ENCODE data around the gene ING3.
"Not testable (repeated sequence)": the region's sequence is repeated elsewhere in the genome, so short reads cannot be mapped to it uniquely, and the experiment has no call there.

Gene ING3

DNA sequence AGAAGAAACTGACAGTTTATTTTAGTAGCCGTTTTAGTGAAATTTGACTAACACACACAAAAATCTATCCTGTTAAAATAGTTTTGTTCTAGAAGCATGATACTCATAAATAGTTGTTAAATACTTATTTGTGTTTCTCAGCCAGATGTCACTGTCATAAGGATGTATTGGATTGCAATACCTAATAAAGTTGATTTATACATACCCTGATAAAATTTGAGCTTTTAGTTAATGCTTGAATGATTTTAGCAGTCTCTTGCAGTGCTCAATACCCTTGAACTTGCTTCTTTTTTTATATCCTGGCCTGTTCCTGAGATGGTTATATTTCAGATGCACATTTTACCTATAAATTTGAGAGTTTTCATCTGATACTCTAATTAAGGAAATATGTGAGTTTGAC lies 10.1 kb downstream of the ING3 start:
- no peaks in the 10 kb centered on the region for H3K27me3 ChIP-seq (ENCODE audit: insufficient read depth, low read length)

DNA sequence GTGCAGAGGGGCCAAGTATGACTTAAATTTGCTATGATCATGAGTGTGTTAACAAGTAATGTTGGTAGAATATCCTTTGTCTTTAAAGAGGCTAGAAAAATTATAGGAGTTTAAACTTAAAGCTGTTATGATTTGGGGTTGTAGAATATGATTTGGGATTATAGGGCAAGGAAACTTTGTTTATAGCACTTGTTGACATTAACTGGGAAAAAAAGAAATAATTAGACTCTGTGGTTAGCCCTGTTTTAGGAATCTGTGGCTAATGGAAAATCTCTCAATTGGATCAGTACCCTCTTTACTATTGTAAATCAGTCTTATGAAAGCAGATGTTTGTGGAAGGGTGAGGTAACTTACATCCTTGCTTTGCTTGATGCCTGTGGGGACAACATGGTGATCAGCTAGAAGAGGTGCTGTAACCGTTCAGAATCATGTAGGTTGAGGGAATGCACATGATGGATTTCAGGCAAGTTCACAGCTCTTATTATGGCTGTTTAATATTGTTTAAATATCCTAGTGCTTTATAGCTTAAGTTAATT lies 11.1 kb downstream of the ING3 start:
- H3K4me3 ChIP-seq (ENCODE audit: low read length) = no peak overlapping the region

More for the DNA sequence above, 10.1 kb downstream of the ING3 start:
- Histone ChIP-seq H3K4me1 (ENCODE audit: insufficient read depth, low read length) (no peaks in the 10 kb centered on the region), H3K36me3 (ENCODE audit: insufficient read depth, low read length) (peaks cover 41% of the 10 kb centered on the region), H2AFZ (ENCODE audit: low read depth, low read length) (no peak overlapping the region), H3K4me3 (ENCODE audit: low read length) (no peak overlapping the region), H3K9me3 (ENCODE audit: low read length) (no peaks in the 10 kb centered on the region)

DNA sequence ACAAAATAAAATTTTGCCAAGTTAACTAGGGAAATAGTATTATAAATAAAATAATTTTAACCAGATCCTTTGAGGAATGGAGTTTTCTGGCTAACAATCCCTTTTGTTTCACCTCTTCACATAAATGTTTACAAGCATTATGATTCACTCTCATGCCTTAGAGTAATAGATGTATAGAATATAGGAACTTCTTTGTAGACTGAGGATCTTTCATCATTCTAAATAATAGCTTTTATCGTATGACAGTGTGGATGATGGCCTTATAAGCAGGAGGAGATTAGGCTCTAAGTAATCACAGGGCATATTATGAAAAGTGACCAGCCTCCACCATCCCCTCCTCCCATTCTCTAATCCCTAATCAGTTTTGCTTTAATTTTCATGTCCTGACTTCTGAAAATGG lies 13.5 kb downstream of the ING3 start:
- peaks cover 40% of the 10 kb centered on the region for H3K36me3 ChIP-seq (ENCODE audit: insufficient read depth, low read length)
- no peaks in the 10 kb centered on the region for H3K9me3 ChIP-seq (ENCODE audit: low read length)
- no peaks in the 10 kb centered on the region for H3K27me3 ChIP-seq (ENCODE audit: insufficient read depth, low read length)
- H3K4me3 ChIP-seq (ENCODE audit: low read length) = no peak overlapping the region
- H2AFZ ChIP-seq (ENCODE audit: low read depth, low read length) = no peak overlapping the region
- no peaks in the 10 kb centered on the region for H3K4me1 ChIP-seq (ENCODE audit: insufficient read depth, low read length)

More for the DNA sequence above, 11.1 kb downstream of the ING3 start:
- H2AFZ ChIP-seq (ENCODE audit: low read depth, low read length) = no peak overlapping the region
- no peaks in the 10 kb centered on the region for H3K9me3 ChIP-seq (ENCODE audit: low read length)
- H3K36me3 ChIP-seq (ENCODE audit: insufficient read depth, low read length) = peaks cover 31% of the 10 kb centered on the region
- no peaks in the 10 kb centered on the region for H3K27me3 ChIP-seq (ENCODE audit: insufficient read depth, low read length)
- no peaks in the 10 kb centered on the region for H3K4me1 ChIP-seq (ENCODE audit: insufficient read depth, low read length)

DNA sequence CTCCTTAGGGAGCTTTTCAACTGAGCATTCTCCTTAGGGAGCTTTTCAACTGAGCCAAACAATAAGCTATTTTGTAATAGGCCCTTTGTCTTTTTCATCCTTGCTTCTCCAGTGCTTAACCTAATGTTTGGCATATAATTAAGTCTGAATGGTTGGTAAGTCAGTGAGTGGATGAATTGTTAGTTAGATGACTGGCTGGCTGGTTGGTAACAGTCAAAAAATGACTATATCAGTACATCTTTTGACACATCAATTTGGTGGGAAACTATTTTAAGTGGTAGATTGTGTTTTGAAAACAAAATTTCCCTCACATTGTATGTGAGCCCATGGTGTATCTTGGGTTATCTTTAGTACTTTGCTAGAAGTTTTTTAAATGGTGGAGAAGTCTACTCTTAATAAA lies 16.4 kb downstream of the ING3 start:
- Histone ChIP-seq H3K36me3 (ENCODE audit: insufficient read depth, low read length) (peaks cover 57% of the 10 kb centered on the region), H3K4me3 (ENCODE audit: low read length) (no peak overlapping the region), H3K4me1 (ENCODE audit: insufficient read depth, low read length) (no peaks in the 10 kb centered on the region)

DNA sequence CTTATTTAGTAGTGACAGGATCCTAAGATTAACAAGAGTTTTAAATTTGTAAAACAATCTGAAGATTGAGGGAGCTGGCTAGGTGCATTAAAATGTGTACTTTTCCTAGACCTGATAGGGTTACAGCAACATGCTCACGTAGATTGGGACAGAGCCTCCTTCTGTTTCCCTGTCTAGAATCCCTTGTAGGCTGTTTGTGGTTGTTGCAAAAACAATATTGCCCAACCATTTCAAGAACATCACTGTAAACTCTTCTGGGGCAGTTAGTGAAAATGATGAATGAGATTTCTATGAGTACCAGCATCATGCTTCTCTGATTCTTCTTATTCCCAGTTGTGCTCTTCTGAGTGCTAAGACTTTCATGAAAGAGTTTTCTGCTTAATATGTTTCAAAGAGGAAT lies 23.3 kb downstream of the ING3 start:
- H3K27me3 ChIP-seq (ENCODE audit: insufficient read depth, low read length) = no peaks in the 10 kb centered on the region
- peaks cover 67% of the 10 kb centered on the region for H3K36me3 ChIP-seq (ENCODE audit: insufficient read depth, low read length)
- no peak overlapping the region for H3K4me3 ChIP-seq (ENCODE audit: low read length)
- H2AFZ ChIP-seq (ENCODE audit: low read depth, low read length) = no peak overlapping the region
- no peaks in the 10 kb centered on the region for H3K9me3 ChIP-seq (ENCODE audit: low read length)
- H3K4me1 ChIP-seq (ENCODE audit: insufficient read depth, low read length) = no peaks in the 10 kb centered on the region

More for the DNA sequence above, 16.4 kb downstream of the ING3 start:
- Histone ChIP-seq H3K27me3 (ENCODE audit: insufficient read depth, low read length) (no peaks in the 10 kb centered on the region), H3K9me3 (ENCODE audit: low read length) (no peaks in the 10 kb centered on the region), H2AFZ (ENCODE audit: low read depth, low read length) (no peak overlapping the region)

DNA sequence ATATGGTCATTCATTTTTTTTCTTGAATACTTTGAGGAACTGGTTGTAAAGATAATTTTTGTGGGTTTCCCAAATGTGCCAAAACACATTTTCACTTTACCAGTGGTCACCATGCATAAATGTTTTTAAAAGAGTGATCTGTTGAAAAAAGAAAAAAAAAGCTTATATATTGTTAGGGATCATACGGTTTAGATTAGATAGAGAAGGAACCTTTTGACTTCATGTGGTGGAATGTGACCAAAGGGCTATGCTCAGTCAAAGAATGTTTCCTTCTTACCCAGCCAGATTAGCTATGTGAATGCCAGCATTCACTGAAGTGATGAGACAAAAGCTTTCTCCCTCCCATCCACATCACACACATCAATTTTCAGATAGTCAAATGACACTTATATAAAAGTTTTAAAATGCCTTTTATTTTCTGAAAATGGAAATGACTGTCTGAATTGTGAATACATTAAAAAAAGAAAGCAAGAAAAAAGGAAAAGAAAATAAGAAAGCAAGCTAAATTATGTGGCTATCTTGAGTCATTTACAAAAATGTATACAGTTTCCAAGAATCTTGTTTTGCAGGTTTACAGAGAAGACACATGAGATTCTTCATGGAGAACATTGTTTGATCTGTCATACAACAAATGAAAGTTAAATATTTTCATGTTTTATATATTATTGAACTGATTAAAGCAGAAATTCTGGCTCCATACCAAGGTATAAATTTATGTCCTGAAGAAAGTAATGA lies 29.4 kb downstream of the ING3 start:
- no peaks in the 10 kb centered on the region for H3K27me3 ChIP-seq (ENCODE audit: insufficient read depth, low read length)
- no peaks in the 10 kb centered on the region for H3K9me3 ChIP-seq (ENCODE audit: low read length)
- peaks cover 17% of the 10 kb centered on the region for H3K36me3 ChIP-seq (ENCODE audit: insufficient read depth, low read length)
- H3K4me3 ChIP-seq (ENCODE audit: low read length) = no peak overlapping the region
- H2AFZ ChIP-seq (ENCODE audit: low read depth, low read length) = no peak overlapping the region
- H3K4me1 ChIP-seq (ENCODE audit: insufficient read depth, low read length) = peaks cover 6% of the 10 kb centered on the region

DNA sequence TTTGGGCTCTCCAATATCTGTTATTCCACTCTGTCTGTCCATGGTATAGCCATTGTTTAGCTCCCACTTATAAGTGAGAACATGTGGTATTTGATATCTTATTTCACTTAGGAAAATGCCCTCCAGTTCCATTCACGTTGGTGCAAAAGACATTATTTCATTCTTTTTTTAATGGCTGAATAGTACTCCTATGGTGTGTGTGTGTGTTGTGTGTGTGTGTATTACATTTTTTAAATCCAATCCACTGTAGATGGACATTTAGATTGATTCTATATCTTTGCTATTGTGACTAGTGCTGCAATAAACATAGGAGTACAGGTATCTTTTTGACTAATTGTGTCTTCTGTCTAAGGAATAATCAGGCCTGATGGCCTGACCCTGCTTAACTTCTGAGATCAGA lies 30.5 kb downstream of the ING3 start:
- Histone ChIP-seq H3K27me3 (ENCODE audit: insufficient read depth, low read length) (no peaks in the 10 kb centered on the region), H2AFZ (ENCODE audit: low read depth, low read length) (no peak overlapping the region), H3K4me3 (ENCODE audit: low read length) (no peak overlapping the region), H3K36me3 (ENCODE audit: insufficient read depth, low read length) (peaks cover 7% of the 10 kb centered on the region), H3K4me1 (ENCODE audit: insufficient read depth, low read length) (peaks cover 6% of the 10 kb centered on the region), H3K9me3 (ENCODE audit: low read length) (no peaks in the 10 kb centered on the region)

DNA sequence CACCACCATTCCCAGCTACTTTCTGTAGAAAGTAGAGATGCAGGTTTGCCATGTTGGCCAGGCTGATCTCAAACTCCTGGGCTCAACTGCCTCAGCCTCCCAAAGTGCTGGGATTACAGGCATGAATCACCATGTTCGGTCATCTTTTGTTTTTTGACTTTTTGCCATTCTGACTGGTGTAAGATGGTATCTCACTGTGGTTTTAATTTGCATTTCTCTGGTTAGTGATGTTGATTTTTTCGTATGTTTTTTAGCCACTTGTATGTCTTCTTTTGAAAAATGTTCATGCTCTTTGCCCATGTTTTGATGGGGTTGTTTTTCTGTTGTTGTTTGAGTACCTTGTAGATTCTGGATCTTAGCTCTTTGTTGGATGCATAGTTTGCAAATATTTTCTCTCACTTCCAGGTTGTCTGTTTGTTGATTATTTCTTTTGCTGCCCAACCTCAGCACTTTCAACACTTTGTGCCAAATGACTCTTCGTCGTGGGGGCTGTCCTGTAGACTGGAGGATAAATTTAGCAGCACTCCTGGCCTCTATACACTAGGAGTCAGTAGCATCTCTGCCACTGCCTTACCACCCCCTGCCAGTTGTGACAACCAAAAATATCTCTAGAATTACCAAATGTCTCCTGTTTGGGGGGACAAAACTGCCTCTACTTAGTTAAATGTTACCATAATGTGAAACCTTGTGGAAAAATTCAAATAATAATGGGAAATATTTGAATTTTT lies 31.5 kb downstream of the ING3 start:
- Histone ChIP-seq H3K36me3 (ENCODE audit: insufficient read depth, low read length) (no peaks in the 10 kb centered on the region), H3K4me3 (ENCODE audit: low read length) (no peak overlapping the region), H3K27me3 (ENCODE audit: insufficient read depth, low read length) (no peaks in the 10 kb centered on the region)

DNA sequence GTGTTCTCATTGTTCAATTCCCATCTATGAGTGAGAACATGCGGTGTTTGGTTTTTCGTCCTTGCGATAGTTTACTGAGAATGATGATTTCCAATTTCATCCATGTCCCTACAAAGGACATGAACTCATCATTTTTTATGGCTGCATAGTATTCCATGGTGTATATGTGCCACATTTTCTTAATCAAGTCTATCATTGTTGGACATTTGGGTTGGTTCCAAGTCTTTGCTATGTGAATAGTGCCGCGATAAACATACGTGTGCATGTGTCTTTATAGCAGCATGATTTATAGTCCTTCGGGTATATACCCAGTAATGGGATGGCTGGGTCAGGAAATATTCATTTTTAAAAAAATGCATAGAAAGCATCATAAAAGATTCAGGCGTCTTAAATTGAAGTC lies 33.0 kb downstream of the ING3 start:
- not testable (repeated sequence) for H3K27me3 ChIP-seq (ENCODE audit: insufficient read depth, low read length); H3K9me3 ChIP-seq (ENCODE audit: low read length); H3K4me1 ChIP-seq (ENCODE audit: insufficient read depth, low read length); H3K4me3 ChIP-seq (ENCODE audit: low read length); H2AFZ ChIP-seq (ENCODE audit: low read depth, low read length); H3K36me3 ChIP-seq (ENCODE audit: insufficient read depth, low read length)

More for the DNA sequence above, 31.5 kb downstream of the ING3 start:
- no peaks in the 10 kb centered on the region for H3K9me3 ChIP-seq (ENCODE audit: low read length)
- no peak overlapping the region for H2AFZ ChIP-seq (ENCODE audit: low read depth, low read length)
- peaks cover 6% of the 10 kb centered on the region for H3K4me1 ChIP-seq (ENCODE audit: insufficient read depth, low read length)

DNA sequence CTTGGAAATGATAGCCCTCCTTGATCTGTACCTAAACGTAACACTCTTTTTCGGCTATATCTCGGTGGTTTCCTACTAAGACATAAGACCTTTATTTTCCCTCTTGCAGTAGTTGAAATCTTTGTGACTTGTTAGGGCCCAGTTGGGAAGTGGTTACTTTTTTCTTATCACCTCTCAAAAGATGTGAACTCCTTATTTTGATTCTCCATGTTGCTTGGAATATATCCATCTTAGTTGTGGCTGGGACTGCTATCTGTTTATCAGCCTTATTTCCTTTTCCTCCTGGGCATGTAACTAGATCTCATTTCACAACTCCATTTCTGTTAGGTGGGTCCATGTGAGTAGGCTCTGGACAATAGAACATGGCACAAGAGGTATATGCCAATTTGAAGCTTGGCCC lies 33.8 kb downstream of the ING3 start:
- Histone ChIP-seq H3K4me3 (ENCODE audit: low read length) (no peak overlapping the region), H3K4me1 (ENCODE audit: insufficient read depth, low read length) (peaks cover 6% of the 10 kb centered on the region), H3K36me3 (ENCODE audit: insufficient read depth, low read length) (no peaks in the 10 kb centered on the region), H3K27me3 (ENCODE audit: insufficient read depth, low read length) (no peaks in the 10 kb centered on the region), H3K9me3 (ENCODE audit: low read length) (no peaks in the 10 kb centered on the region), H2AFZ (ENCODE audit: low read depth, low read length) (no peak overlapping the region)

DNA sequence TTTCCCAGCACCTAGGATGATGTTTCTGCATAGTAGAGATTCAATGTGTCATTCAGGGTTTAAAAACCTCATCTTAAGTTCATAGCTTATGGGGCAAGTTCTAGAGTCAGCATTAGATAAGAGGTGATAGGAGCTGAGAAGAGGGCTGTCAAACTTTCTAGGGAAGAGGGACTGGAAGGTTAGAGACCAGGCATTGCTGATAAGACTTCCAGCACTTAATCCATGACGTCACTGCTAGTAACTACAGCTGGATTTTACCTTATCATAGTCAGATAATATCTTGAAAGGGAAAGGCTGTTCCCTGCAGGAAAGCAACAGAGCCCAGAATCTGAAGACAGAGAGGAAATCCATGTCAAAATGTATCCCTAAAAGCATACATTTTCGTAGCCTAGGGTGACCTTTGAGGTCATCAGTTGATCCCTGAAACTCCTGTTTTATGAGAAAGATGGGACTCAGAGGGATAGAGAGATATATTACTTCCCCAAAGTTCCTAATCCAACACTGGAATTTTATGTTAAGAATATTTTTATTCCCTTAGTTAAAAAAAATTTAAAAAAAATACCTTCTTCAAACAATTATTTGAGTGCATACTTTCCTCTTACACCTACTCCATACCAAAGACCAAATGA lies 34.7 kb downstream of the ING3 start:
- Histone ChIP-seq H3K4me3 (ENCODE audit: low read length) (no peak overlapping the region), H3K36me3 (ENCODE audit: insufficient read depth, low read length) (no peaks in the 10 kb centered on the region), H2AFZ (ENCODE audit: low read depth, low read length) (no peak overlapping the region), H3K9me3 (ENCODE audit: low read length) (no peaks in the 10 kb centered on the region), H3K4me1 (ENCODE audit: insufficient read depth, low read length) (no peaks in the 10 kb centered on the region), H3K27me3 (ENCODE audit: insufficient read depth, low read length) (no peaks in the 10 kb centered on the region)

DNA sequence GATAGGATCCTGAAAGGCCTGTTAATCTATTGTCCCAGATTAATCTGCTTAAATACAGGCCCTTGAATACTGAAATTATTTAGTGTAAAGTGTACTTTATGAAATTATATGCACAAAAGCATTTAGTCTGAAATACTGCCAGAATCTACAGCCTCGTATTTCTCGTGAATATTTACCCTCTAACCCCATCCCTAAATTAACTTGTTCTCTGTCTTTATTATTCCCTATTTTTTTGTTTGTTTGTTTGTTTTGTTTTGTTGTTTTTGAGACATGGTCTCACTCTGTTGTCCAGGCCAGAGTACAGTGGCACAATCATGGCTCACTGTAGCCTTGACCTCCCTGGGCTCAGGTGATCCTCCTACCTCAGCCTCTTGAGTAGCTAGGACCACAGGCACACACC lies 35.3 kb downstream of the ING3 start:
- Histone ChIP-seq H3K9me3 (ENCODE audit: low read length) (no peaks in the 10 kb centered on the region), H3K36me3 (ENCODE audit: insufficient read depth, low read length) (no peaks in the 10 kb centered on the region), H3K4me1 (ENCODE audit: insufficient read depth, low read length) (no peaks in the 10 kb centered on the region), H3K27me3 (ENCODE audit: insufficient read depth, low read length) (no peaks in the 10 kb centered on the region), H2AFZ (ENCODE audit: low read depth, low read length) (no peak overlapping the region), H3K4me3 (ENCODE audit: low read length) (no peak overlapping the region)

DNA sequence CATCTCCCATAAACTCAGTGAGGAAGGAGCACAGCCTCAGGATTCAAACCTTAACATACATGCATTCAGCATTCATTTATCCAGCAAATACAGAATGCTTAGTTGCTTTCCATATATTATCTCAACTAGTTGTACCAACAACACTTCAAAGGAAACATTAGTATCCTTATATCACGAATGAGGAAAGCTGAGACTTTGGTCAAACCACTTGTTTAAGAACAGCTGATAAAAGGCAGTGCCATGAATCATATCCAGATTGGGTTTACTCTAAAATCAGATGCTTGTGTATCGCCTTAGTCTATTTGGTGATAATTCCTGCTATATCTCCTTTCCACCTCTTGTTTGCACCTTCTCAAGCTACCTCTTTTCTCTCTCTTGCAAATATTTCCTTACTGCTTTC lies 36.1 kb downstream of the ING3 start:
- Histone ChIP-seq H3K4me1 (ENCODE audit: insufficient read depth, low read length) (no peaks in the 10 kb centered on the region), H2AFZ (ENCODE audit: low read depth, low read length) (no peak overlapping the region), H3K27me3 (ENCODE audit: insufficient read depth, low read length) (no peaks in the 10 kb centered on the region), H3K4me3 (ENCODE audit: low read length) (no peak overlapping the region), H3K9me3 (ENCODE audit: low read length) (no peaks in the 10 kb centered on the region), H3K36me3 (ENCODE audit: insufficient read depth, low read length) (no peaks in the 10 kb centered on the region)
